Liver (tissue), 9 donors: ENCODE data around the gene ADGRD1. TPM values are rescaled to one million over a fixed set of nuclear protein-coding genes. Genes with fewer than 3 reads are reported as not detected.

Experiments
- DNase-seq: peaks from one replicate; pipeline ENCODE4 v3.0.0-alpha.2; 2017; ENCODE audit warnings: low spot score
- H3K27ac ChIP-seq, 2 donors: one replicate each; pipeline ENCODE4 v1.7.0; 2013; ENCODE audit warnings: inconsistent platforms in 2 of 2, low read length in 2 of 2, control low read depth in 1 of 2, low read depth in 1 of 2, mild to moderate bottlenecking in 1 of 2
- H3K27me3 ChIP-seq, 4 donors: one replicate each; pipeline versions ENCODE4 v1.6.1 to v1.7.0; 2013; ENCODE audit warnings: low read length in 3 of 4, inconsistent platforms in 1 of 4, mild to moderate bottlenecking in 1 of 4, moderate library complexity in 1 of 4; ENCODE audit not compliant: control insufficient read depth in 4 of 4, insufficient read depth in 4 of 4
- H3K36me3 ChIP-seq, 4 donors: one replicate each; pipeline versions ENCODE4 v1.6.1 to v1.7.0; 2013; ENCODE audit warnings: low read length in 3 of 4, mild to moderate bottlenecking in 3 of 4, low read depth in 1 of 4, moderate library complexity in 1 of 4; ENCODE audit not compliant: control insufficient read depth in 4 of 4, insufficient read depth in 3 of 4
- H3K4me1 ChIP-seq, 4 donors: one replicate each; pipeline versions ENCODE4 v1.6.1 to v1.7.0; 2013; ENCODE audit warnings: low read length in 3 of 4, mild to moderate bottlenecking in 3 of 4, moderate library complexity in 1 of 4; ENCODE audit not compliant: control insufficient read depth in 4 of 4, insufficient read depth in 4 of 4
- H3K4me3 ChIP-seq, 3 donors: one replicate each; pipeline versions ENCODE4 v1.6.1 to v1.7.0; 2013; ENCODE audit warnings: low read length in 3 of 3, control low read depth in 1 of 3, low read depth in 1 of 3, mild to moderate bottlenecking in 1 of 3
- H3K9ac ChIP-seq, 2 donors: one replicate each; pipeline ENCODE4 v1.7.0; 2013; ENCODE audit warnings: low read length in 2 of 2, mild to moderate bottlenecking in 2 of 2, moderate library complexity in 2 of 2, control low read depth in 1 of 2, low read depth in 1 of 2
- H3K9me3 ChIP-seq, 4 donors: one replicate each; pipeline versions ENCODE4 v1.6.1 to v1.7.0; 2013; ENCODE audit warnings: low read length in 3 of 4; ENCODE audit not compliant: control insufficient read depth in 4 of 4
- ATF3 ChIP-seq: IDR thresholded peaks from 2 replicates; pipeline ENCODE4 v1.6.1; 2016; ENCODE audit warnings: antibody characterized with exemption
- CTCF ChIP-seq: fragments of 150-350 bp; IDR thresholded peaks from 2 replicates; pipeline ENCODE4 v1.5.1; 2017; ENCODE audit warnings: improper control_type of control experiment, low read depth, low read length; ENCODE audit not compliant: missing input control
- EGR1 ChIP-seq, 2 donors: IDR thresholded peaks; 2 replicates each; pipeline ENCODE4 v1.6.1; 2016 to 2018; ENCODE audit warnings: antibody characterized with exemption in 2 of 2, low read depth in 2 of 2
- FOXA1 ChIP-seq: IDR thresholded peaks from 2 replicates; pipeline ENCODE4 v1.6.1; 2016; ENCODE audit warnings: antibody characterized with exemption
- FOXA2 ChIP-seq: IDR thresholded peaks from 2 replicates; pipeline ENCODE4 v1.6.1; 2016; ENCODE audit warnings: antibody characterized with exemption
- GABPA ChIP-seq, 2 donors: IDR thresholded peaks in 1 of 2; conservative IDR thresholded peaks in 1 of 2; 2 replicates each; pipeline ENCODE4 v1.6.1; 2016; ENCODE audit warnings: antibody characterized with exemption in 2 of 2, mild to moderate bottlenecking in 1 of 2, moderate library complexity in 1 of 2
- HNF4A ChIP-seq, 2 donors: conservative IDR thresholded peaks; 2 replicates each; pipeline ENCODE4 v1.6.1; 2016; ENCODE audit warnings: antibody characterized with exemption in 2 of 2, mild to moderate bottlenecking in 2 of 2
- HNF4G ChIP-seq: IDR thresholded peaks from 2 replicates; pipeline ENCODE4 v1.6.1; 2016; ENCODE audit warnings: antibody characterized with exemption
- JUND ChIP-seq, 2 donors: IDR thresholded peaks; 2 replicates each; pipeline ENCODE4 v1.6.1; 2016; ENCODE audit warnings: antibody characterized with exemption in 2 of 2
- NR2F2 ChIP-seq: IDR thresholded peaks from 2 replicates; pipeline ENCODE4 v1.6.1; 2016; ENCODE audit warnings: antibody characterized with exemption
- RAD21 ChIP-seq, 2 donors: IDR thresholded peaks; 2 replicates each; pipeline ENCODE4 v1.6.1; 2016; ENCODE audit warnings: antibody characterized with exemption in 2 of 2, mild to moderate bottlenecking in 2 of 2
- REST ChIP-seq: IDR thresholded peaks from 2 replicates; pipeline ENCODE4 v1.6.1; 2016; ENCODE audit warnings: antibody characterized with exemption, mild to moderate bottlenecking
- RXRA ChIP-seq, 2 donors: IDR thresholded peaks; 2 replicates each; pipeline ENCODE4 v1.6.1; 2017 to 2018; ENCODE audit warnings: antibody characterized with exemption in 2 of 2, mild to moderate bottlenecking in 1 of 2
- SP1 ChIP-seq: IDR thresholded peaks from 2 replicates; pipeline ENCODE4 v1.6.1; 2018; ENCODE audit warnings: antibody characterized with exemption, mild to moderate bottlenecking
- TAF1 ChIP-seq: conservative IDR thresholded peaks from 2 replicates; pipeline ENCODE4 v1.6.1; 2016; ENCODE audit warnings: antibody characterized with exemption, mild to moderate bottlenecking
- YY1 ChIP-seq: IDR thresholded peaks from 2 replicates; pipeline ENCODE4 v1.6.1; 2016; ENCODE audit warnings: antibody characterized with exemption, mild to moderate bottlenecking
- WGBS: extraction: QIAGEN DNeasy Blood & Tissue Kit; methylation state at CpG from one replicate; pipeline ENCODE4 v1.1.7; 2013; 5-methylcytosine and 5-hydroxymethylcytosine counted together
- polyA plus RNA-seq, 2 donors: library from polyadenylated mRNA; stranded (reverse) in 1 of 2; unstranded in 1 of 2; fragments of 200-250 nt in 1 of 2; fragments of >200 nt in 1 of 2; fragmentation: Nextera tagmentation in 1 of 2; extraction: Ambion mirVana in 1 of 2; gene quantifications; one replicate each; pipeline versions ENCODE4 v1.2.1 to v1.2.3, GENCODE V29; 2013 to 2015
- total RNA-seq, 2 donors: library from RNA; depleted of rRNA; stranded (reverse); fragments of >200 nt; gene quantifications; one replicate each; pipeline ENCODE4 v1.2.3, GENCODE V29; 2014
- TF ChIP-seq, protein P1 (sequence below): IDR thresholded peaks from 2 replicates; pipeline ENCODE4 v1.6.1; 2016; ENCODE audit warnings: antibody characterized with exemption
- TF ChIP-seq, protein P2 (sequence below): IDR thresholded peaks from 2 replicates; pipeline ENCODE4 v1.6.1; 2016; ENCODE audit warnings: antibody characterized with exemption
- donor health status: healthy.
- donor health status: healthy.
- donor health status: healthy.
- donor health status: healthy.
- donor health status: healthy.

Gene ADGRD1
- total and polyA plus RNA-seq, 4 donors, result 2.7 to 7.1 (median 4.6) TPM

- TF ChIP-seq HNF4A (conservative IDR thresholded peaks at IDR 0.05) (peak; percentile 73 to 75), HNF4G (no peak), SP1 (peak; percentile 50), RAD21 (IDR thresholded peaks at IDR 0.05) (peak in 1 of 2 donors; percentile 16)
- TF ChIP-seq, protein P1, sequence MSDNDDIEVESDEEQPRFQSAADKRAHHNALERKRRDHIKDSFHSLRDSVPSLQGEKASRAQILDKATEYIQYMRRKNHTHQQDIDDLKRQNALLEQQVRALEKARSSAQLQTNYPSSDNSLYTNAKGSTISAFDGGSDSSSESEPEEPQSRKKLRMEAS, result no peak
- Histone ChIP-seq H3K9me3 (no peaks in the 10 kb centered on the region), H3K9ac (no peak overlapping the region), H3K4me3 (no peak overlapping the region), H3K27me3 (no peaks in the 10 kb centered on the region), H3K4me1 (peaks cover 0 to 6% (median 0%) of the 10 kb centered on the region in 4 donors), H3K27ac (no peak overlapping the region), H3K36me3 (no peaks in the 10 kb centered on the region)
- no peak for DNase-seq
- 35% methylated on average over 10 of the region's 10 CpGs for WGBS
These were observed 17.2 kb downstream of the ADGRD1 start for GRCh38 chr12:130970908-130971233.

GRCh38 chr12:130971925-130972585, 18.3 kb downstream of the ADGRD1 start:
- no peak for DNase-seq
- H3K36me3 ChIP-seq, result no peaks in the 10 kb centered on the region
- H3K4me1 ChIP-seq, result peaks cover 0 to 6% (median 0%) of the 10 kb centered on the region in 4 donors
- peak in 1 of 2 donors; percentile 54 for TF ChIP-seq JUND (IDR thresholded peaks at IDR 0.05)
- no peak for TF ChIP-seq NR2F2
- TF ChIP-seq HNF4A (conservative IDR thresholded peaks at IDR 0.05), result peak; percentile 91 to 92
- TF ChIP-seq GABPA (IDR thresholded peaks at IDR 0.05 in 1 of 2, conservative IDR thresholded peaks at IDR 0.05 in 1 of 2), result no peak
- no peak for TF ChIP-seq TAF1
- peak in 1 of 2 donors; percentile 24 for TF ChIP-seq RAD21 (IDR thresholded peaks at IDR 0.05)
- TF ChIP-seq YY1, result peak; percentile 80
- no peak for TF ChIP-seq CTCF
- TF ChIP-seq, protein P2, sequence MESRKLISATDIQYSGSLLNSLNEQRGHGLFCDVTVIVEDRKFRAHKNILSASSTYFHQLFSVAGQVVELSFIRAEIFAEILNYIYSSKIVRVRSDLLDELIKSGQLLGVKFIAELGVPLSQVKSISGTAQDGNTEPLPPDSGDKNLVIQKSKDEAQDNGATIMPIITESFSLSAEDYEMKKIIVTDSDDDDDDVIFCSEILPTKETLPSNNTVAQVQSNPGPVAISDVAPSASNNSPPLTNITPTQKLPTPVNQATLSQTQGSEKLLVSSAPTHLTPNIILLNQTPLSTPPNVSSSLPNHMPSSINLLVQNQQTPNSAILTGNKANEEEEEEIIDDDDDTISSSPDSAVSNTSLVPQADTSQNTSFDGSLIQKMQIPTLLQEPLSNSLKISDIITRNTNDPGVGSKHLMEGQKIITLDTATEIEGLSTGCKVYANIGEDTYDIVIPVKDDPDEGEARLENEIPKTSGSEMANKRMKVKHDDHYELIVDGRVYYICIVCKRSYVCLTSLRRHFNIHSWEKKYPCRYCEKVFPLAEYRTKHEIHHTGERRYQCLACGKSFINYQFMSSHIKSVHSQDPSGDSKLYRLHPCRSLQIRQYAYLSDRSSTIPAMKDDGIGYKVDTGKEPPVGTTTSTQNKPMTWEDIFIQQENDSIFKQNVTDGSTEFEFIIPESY, result no peak
- no peak for TF ChIP-seq EGR1 (IDR thresholded peaks at IDR 0.05; ENCODE audit: low read depth in 2 of 2)
- TF ChIP-seq FOXA2, result peak; percentile 84
- TF ChIP-seq, protein P1, result peak; percentile 76
- TF ChIP-seq SP1, result peak; percentile 97
- TF ChIP-seq FOXA1, result peak; percentile 55
- TF ChIP-seq RXRA (IDR thresholded peaks at IDR 0.05), result peak; percentile 67 to 78
- TF ChIP-seq REST, result no peak
- no peak for TF ChIP-seq ATF3
- TF ChIP-seq HNF4G, result peak; percentile 61
- WGBS, result 44% methylated on average over 15 of the region's 15 CpGs
- H3K9ac ChIP-seq, result no peak overlapping the region
- H3K27me3 ChIP-seq, result no peaks in the 10 kb centered on the region
- peak overlapping the region in 1 of 3 donors; percentile 4 for H3K4me3 ChIP-seq
- H3K27ac ChIP-seq, result peak overlapping the region in 1 of 2 donors; percentile 36
- H3K9me3 ChIP-seq, result no peaks in the 10 kb centered on the region
